Activated CD8-positive, alpha-beta memory T cell treated with anti-CD3 and anti-CD28 coated beads, Interleukin-2, amount 50 U/mL, for 1 hour (primary cell): ENCODE data around the gene DNAJC15.

Source experiments
- DNase-seq: peaks from one replicate; pipeline ENCODE4 v3.0.0-alpha.2; 2020; ENCODE audit errors: extremely low read depth

Gene DNAJC15

GRCh38 chr13:43127103-43127798, 103.9 kb downstream of the DNAJC15 start:
- no peak for DNase-seq

- no peak for DNase-seq
Observed at GRCh38 chr13:43127827-43128226, 104.4 kb downstream of the DNAJC15 start.

- DNase-seq = no peak
Observed at GRCh38 chr13:43128504-43128961, 105.1 kb downstream of the DNAJC15 start.

GRCh38 chr13:43129066-43129465, 105.7 kb downstream of the DNAJC15 start:
- DNase-seq = no peak

- no peak for DNase-seq
Observed at GRCh38 chr13:43129511-43130110, 106.2 kb downstream of the DNAJC15 start.

GRCh38 chr13:43132257-43132656, 108.9 kb downstream of the DNAJC15 start:
- no peak for DNase-seq

GRCh38 chr13:43132911-43133310, 109.5 kb downstream of the DNAJC15 start:
- no peak for DNase-seq

- DNase-seq = no peak
Observed at GRCh38 chr13:43133792-43134191, 110.4 kb downstream of the DNAJC15 start.

GRCh38 chr13:43134868-43135267, 111.5 kb downstream of the DNAJC15 start:
- DNase-seq = no peak

- DNase-seq = no peak
Observed at GRCh38 chr13:43135516-43135915, 112.1 kb downstream of the DNAJC15 start.

GRCh38 chr13:43136920-43137575, 113.7 kb downstream of the DNAJC15 start:
- no peak for DNase-seq

- no peak for DNase-seq
Observed at GRCh38 chr13:43139211-43139610, 115.8 kb downstream of the DNAJC15 start.

GRCh38 chr13:43139921-43140320, 116.5 kb downstream of the DNAJC15 start:
- no peak for DNase-seq

GRCh38 chr13:43140985-43141384, 117.6 kb downstream of the DNAJC15 start:
- DNase-seq = no peak

GRCh38 chr13:43141685-43142084, 118.3 kb downstream of the DNAJC15 start:
- DNase-seq = no peak

- DNase-seq = no peak
Observed at GRCh38 chr13:43143591-43143990, 120.2 kb downstream of the DNAJC15 start.

- DNase-seq = no peak
Observed at GRCh38 chr13:43145534-43146196, 122.3 kb downstream of the DNAJC15 start.

- no peak for DNase-seq
Observed at GRCh38 chr13:43146400-43146799, 123.0 kb downstream of the DNAJC15 start.

GRCh38 chr13:43150369-43151207, 127.2 kb downstream of the DNAJC15 start:
- DNase-seq = no peak

- no peak for DNase-seq
Observed at GRCh38 chr13:43153436-43154090, 130.2 kb downstream of the DNAJC15 start.

GRCh38 chr13:43154156-43154651, 130.8 kb downstream of the DNAJC15 start:
- DNase-seq = no peak
